HG03521 (cell line): ENCODE data around the gene INMT.

Experiments
- ATAC-seq: cut with Tn5 transposase; IDR thresholded peaks from one replicate; pipeline ENCODE4 v1.9.1; 2021; ENCODE audit warnings: mild to moderate bottlenecking, moderate library complexity; ENCODE audit not compliant: unreplicated experiment

The INMT gene

GRCh38 chr7:30750683-30751650 is 968 bp upstream of the INMT start:
- no peak for ATAC-seq

DNA sequence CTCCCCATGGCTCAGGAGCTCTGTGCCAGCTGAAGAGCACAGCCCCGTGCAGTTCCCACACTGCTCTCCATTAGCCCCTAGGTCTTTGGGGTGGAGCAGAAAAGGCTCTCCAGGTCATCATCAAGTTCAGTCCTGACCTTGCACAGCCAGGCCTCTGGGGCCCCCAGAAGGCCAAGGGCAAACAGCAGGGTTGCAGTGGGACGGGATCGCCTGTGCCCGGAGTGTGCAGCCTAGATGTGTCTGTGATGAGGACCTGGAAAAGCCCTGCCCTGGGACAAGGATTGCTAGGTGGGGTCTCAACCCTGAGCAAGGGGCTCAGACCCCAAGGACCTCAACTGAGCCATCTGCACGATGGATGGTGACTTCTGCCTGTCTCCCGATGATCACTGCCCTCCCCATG is 549 bp downstream of the INMT start:
- no peak for ATAC-seq

- ATAC-seq = no peak
Observed at GRCh38 chr7:30752979-30753378, 1.0 kb downstream of the INMT start.

DNA sequence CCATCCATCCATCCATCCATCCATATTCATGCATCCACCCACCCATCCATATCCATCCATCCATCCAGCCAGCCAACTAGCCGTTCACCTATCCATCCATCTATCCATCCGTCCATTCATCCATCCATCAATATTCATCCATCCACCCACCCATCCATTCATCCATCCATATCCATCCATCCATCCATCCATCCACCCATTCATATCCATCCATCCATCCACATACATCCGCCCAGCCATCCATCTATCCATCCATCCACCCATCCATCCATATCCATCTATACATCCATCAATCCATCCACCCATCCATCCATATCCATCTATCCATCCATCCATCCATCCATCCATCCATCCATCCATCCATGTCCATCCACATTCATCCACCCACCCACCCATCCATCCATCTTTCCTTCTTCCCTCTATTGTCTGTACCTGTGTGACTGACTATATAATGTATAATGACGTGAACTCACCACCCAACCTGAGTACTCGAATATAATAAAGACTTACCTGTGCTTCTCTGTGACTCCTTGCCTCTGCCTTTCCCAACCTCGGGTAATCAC is 2.5 kb downstream of the INMT start:
- ATAC-seq = no peak

DNA sequence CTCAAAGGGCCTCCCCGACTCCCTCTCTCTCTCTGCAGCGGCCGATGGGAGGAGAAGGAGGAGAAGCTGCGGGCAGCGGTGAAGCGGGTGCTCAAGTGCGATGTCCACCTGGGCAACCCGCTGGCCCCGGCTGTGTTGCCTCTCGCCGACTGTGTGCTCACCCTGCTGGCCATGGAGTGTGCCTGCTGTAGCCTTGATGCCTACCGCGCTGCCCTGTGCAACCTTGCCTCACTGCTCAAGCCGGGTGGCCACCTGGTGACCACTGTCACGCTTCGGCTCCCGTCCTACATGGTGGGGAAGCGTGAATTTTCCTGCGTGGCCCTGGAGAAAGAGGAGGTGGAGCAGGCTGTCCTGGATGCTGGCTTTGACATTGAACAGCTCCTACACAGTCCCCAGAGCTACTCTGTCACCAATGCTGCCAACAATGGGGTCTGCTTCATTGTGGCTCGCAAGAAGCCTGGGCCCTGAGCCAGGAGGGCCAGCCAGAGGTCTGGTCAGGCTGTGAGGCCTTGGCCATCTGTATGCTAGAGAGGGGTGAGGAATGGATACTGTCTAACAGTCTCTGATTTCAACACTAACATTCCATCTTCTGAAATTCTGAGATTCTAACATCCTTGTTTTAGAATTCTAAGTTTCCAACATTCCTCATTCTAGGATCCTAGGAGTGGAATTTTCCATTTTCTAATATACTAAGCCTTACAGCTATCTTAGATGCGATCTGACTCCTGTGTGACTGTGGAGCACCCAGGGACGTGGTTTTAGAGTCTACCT is 3.6 kb downstream of the INMT start:
- no peak for ATAC-seq

- no peak for ATAC-seq
Observed at GRCh38 chr7:30757342-30757692, 5.4 kb downstream of the INMT start.

DNA sequence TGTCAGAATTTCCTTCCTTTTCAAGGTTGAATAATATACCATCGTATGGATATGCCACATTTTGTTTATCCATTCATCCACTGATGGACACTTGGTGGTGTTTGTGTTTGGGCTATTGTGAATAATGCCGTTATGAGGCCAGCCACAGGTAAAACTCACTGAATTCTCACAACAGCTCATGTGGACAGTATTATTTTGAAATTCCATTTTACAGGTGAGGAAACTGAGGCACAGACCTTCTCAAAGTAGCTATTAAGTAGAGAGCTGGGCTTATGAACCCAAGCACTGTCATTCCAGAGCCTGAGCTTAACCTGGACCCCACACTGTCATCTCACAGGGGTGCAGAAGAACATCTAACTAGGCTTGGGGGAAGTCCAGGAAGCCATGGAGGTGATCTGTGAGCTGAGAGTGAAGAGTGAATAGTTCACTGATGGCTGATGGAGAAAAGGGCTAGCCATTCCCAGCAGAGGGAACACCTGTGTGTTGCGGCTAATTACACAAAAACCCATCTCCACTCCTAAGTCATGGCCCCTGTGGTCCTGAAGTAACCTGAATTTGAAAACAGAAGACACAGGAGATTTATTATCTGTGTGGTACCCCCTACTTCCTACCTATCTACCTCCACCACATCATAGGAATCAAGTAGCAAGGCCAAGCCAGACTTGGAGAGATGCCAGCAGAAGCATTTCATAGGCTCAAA is 8.7 kb downstream of the INMT start:
- ATAC-seq = no peak

DNA sequence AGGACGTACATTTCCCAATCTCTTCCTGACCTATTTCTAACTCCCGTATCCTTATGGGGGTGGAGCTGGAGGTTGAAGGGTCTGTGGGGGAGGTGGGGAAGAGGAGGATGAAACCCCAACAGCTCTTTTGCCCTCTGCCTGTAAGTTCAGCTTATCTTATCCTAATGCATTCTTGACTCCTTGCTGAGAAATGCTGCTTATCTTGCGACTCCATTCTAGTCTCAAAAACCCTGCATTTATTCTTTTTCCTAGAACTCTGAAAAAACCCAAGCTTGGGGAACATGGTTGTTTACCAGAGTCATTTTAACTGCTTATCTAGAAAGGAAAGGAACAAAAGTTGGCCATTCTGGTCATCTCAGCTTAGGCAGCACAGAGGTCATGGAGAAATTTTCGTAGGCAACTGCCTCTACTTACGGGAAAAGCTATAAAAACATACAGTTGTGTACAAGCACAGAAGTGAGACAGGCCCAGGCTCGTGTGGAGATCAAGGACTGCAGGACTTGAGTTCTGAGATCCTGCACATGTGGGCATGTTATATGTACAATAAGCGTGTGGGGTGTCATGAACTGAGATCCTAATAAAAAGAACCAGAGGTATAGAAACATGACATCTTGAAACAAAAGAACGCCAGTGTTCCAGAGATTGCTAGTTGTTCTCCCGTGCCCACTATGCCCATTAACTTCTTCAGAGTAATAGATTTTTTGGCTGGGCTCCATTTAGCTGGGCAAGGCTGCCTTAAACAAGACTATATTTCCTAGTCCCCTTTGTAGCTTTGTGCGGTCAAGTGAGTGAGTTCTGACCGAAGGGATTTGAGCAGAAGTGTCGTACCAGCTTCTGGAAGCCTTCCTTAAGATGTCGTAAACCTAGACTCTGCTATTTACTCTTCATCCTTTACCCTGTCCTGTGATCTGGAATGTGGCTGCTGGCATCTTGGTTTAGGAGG is 9.6 kb downstream of the INMT start:
- ATAC-seq = no peak

GRCh38 chr7:30764030-30764975 is 12.4 kb downstream of the INMT start:
- peak; percentile 95 for ATAC-seq

- no peak for ATAC-seq
Observed at GRCh38 chr7:30765408-30765807, 13.5 kb downstream of the INMT start.

GRCh38 chr7:30770845-30771173 is 18.9 kb downstream of the INMT start:
- ATAC-seq = no peak

- peak; percentile 87 for ATAC-seq
Observed at GRCh38 chr7:30771174-30771879, 19.4 kb downstream of the INMT start, which contains the start of gene MINDY4. Gene MINDY4, plus strand, starts transcription at chr7:30771417. Its CDS starts 77 bp downstream, at chr7:30771494.

DNA sequence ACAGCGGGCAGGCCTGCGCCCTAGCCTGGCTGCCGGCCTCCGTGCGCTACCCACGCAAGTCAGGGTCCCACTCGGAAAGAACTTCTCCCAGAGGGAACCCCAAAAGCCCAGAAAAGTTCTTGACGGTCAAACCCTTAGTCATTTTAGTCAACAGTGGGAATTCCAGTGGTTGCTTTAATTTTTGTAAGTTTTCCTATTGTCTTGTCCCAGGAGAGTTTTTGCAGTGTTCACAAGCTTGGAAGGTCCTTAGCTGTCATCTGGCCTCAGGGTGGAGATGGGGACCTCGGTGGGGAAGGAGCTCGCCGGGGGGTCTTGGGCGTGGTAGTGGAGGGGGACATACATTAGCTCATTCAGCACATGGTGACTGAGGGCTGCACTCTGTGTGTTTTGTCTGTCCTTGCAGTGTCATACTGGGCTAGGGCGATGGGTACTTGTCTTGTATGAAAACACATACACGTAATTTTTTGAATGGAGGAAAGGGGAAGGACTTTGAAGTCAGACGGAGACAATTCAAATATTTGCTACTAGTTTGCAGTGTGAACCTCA is 20.0 kb downstream of the INMT start:
- ATAC-seq = peak; percentile 35

DNA sequence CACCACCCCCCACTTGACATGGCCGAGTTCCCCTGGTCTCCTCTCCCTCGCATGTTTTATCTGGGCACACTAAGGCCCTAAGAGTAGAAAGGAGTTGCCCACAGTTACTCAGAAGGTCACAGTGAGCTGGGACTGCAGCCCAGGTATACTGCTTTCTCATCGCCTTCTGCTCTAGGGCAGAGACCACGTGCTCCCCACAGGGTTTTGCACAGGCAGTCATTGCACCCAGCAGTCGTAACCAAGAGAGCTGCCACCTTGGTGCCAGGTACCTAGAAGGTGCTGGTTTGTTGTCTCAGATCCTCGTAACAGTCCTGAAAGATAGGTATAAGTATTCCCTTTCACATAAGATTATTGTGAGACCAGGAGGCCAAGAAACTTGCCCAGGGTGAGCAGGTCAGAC is 21.0 kb downstream of the INMT start:
- ATAC-seq = no peak

- ATAC-seq = no peak
Observed at GRCh38 chr7:30775992-30776391, 24.1 kb downstream of the INMT start.

- no peak for ATAC-seq
Observed at GRCh38 chr7:30776971-30777370, 25.0 kb downstream of the INMT start.

DNA sequence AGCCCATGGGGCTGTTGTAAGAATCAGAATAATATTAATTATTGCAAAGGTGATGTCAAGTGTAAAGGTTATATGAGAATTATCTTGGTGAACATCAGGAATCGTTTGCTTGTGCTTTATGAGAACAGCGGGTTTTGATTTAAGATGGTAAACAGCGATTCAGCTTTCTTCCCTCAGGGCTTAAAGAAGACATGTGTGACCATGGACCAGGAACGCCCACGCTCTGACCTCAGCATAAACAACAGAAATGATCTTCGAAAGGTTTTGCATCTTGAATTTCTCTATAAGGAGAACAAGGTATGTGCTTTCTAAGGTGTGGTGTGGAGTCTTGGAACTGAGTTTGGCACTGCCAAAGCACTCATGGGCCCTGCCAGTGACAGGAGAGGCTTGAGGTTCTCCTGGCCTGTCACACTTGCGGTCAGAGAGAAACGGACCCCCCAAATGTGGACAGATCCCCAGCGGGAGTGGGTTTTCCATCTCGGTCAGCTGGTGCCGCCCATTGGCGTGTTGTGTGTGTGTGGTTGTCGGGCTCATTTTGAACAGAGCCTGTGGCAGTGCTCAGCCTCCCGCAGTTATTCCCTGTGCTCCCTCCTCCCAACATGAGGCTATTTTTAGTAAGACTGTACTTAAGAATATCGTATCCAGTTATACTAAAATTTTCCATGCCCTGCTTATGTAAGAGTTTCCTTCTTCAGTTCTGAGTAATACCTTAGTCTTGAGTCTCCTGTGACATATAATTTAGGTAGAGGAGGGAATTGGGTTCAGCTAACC is 26.5 kb downstream of the INMT start:
- ATAC-seq = no peak
